Right atrium auricular region (tissue), 2 donors: ENCODE results near the gene ITGB8. TPM values are rescaled to one million over a fixed set of nuclear protein-coding genes. Genes with fewer than 3 reads are reported as not detected.
"Not testable (repeated sequence)": the region's sequence is repeated elsewhere in the genome, so short reads cannot be mapped to it uniquely, and the experiment has no call there.

Experiments
- DNase-seq: peaks from one replicate; pipeline ENCODE4 v3.0.0-alpha.2; 2019; ENCODE audit warnings: low spot score
- H3K27ac ChIP-seq, 2 donors: fragments of 200-600 bp; sonication (generic); 1 replicate in 1 of 2; 2 replicates in 1 of 2; pipeline ENCODE4 v1.5.1; 2016 to 2019
- H3K27me3 ChIP-seq, 2 donors: fragments of 200-600 bp; sonication (generic); one replicate each; pipeline versions ENCODE4 v1.5.1 to v1.6.0; 2017 to 2019
- H3K36me3 ChIP-seq: fragments of 200-600 bp; sonication (generic); one replicate; pipeline ENCODE4 v1.5.1; 2016
- H3K4me1 ChIP-seq, 2 donors: fragments of 200-600 bp; sonication (generic); one replicate each; pipeline versions ENCODE4 v1.5.1 to v1.6.0; 2017 to 2019
- H3K4me3 ChIP-seq, 2 donors: fragments of 200-600 bp; sonication (generic); 1 replicate in 1 of 2; 2 replicates in 1 of 2; pipeline ENCODE4 v1.5.1; 2017 to 2019; ENCODE audit warnings: mild to moderate bottlenecking in 1 of 2, moderate library complexity in 1 of 2
- H3K9me3 ChIP-seq, 2 donors: fragments of 200-600 bp; sonication (generic); one replicate each; pipeline ENCODE4 v1.5.1; 2019
- CTCF ChIP-seq, 2 donors: fragments of 200-600 bp; sonication (generic); IDR thresholded peaks; one replicate each; pipeline ENCODE4 v1.5.1; 2019; ENCODE audit warnings: antibody characterized with exemption in 2 of 2
- total RNA-seq, 2 donors: library from RNA; depleted of rRNA; stranded (reverse); fragments of >200 nt; gene quantifications; one replicate each; pipeline ENCODE4 v1.1.0, GENCODE V29; 2016

ITGB8 gene
- total RNA-seq, 2 donors from 2014 or later: 4.9 to 8.6 TPM

- Histone ChIP-seq H3K27ac (no peak overlapping the region), H3K36me3 (no peaks in the 10 kb centered on the region), H3K4me3 (no peak overlapping the region), H3K4me1 (no peaks in the 10 kb centered on the region), H3K27me3 (no peaks in the 10 kb centered on the region), H3K9me3 (no peaks in the 10 kb centered on the region)
- DNase-seq: no peak
- no peak for TF ChIP-seq CTCF (IDR thresholded peaks at IDR 0.05)
Observed at GRCh38 chr7:20298486-20298901, 32.2 kb upstream of the ITGB8 start.

- no peak overlapping the region for H3K27ac ChIP-seq
- H3K4me3 ChIP-seq: no peak overlapping the region
- no peaks in the 10 kb centered on the region for H3K4me1 ChIP-seq
- H3K36me3 ChIP-seq: no peaks in the 10 kb centered on the region
- no peaks in the 10 kb centered on the region for H3K9me3 ChIP-seq
- DNase-seq: no peak
- no peak for TF ChIP-seq CTCF (IDR thresholded peaks at IDR 0.05)
- H3K27me3 ChIP-seq: no peaks in the 10 kb centered on the region
Observed at GRCh38 chr7:20299145-20299544, 31.6 kb upstream of the ITGB8 start.

- no peaks in the 10 kb centered on the region for H3K4me1 ChIP-seq
- H3K36me3 ChIP-seq: no peaks in the 10 kb centered on the region
- no peak overlapping the region for H3K4me3 ChIP-seq
- no peaks in the 10 kb centered on the region for H3K27me3 ChIP-seq
- no peaks in the 10 kb centered on the region for H3K9me3 ChIP-seq
- no peak for DNase-seq
- no peak for TF ChIP-seq CTCF (IDR thresholded peaks at IDR 0.05)
- no peak overlapping the region for H3K27ac ChIP-seq
Observed at GRCh38 chr7:20299647-20300312, 30.9 kb upstream of the ITGB8 start.

- TF ChIP-seq CTCF (IDR thresholded peaks at IDR 0.05): no peak
- no peaks in the 10 kb centered on the region for H3K27me3 ChIP-seq
- H3K4me3 ChIP-seq: no peak overlapping the region
- no peaks in the 10 kb centered on the region for H3K4me1 ChIP-seq
- no peak overlapping the region for H3K27ac ChIP-seq
- H3K36me3 ChIP-seq: no peaks in the 10 kb centered on the region
- H3K9me3 ChIP-seq: no peaks in the 10 kb centered on the region
- no peak for DNase-seq
Observed at GRCh38 chr7:20301311-20301939, 29.3 kb upstream of the ITGB8 start.

- H3K4me1 ChIP-seq, DNase-seq, H3K4me3 ChIP-seq, H3K36me3 ChIP-seq, H3K27ac ChIP-seq, H3K27me3 ChIP-seq, H3K9me3 ChIP-seq: not testable (repeated sequence)
Observed at GRCh38 chr7:20302300-20302699, 28.4 kb upstream of the ITGB8 start.

- no peak for DNase-seq
- H3K36me3 ChIP-seq: no peaks in the 10 kb centered on the region
- H3K4me1 ChIP-seq: no peaks in the 10 kb centered on the region
- no peaks in the 10 kb centered on the region for H3K27me3 ChIP-seq
- no peak for TF ChIP-seq CTCF (IDR thresholded peaks at IDR 0.05)
- no peak overlapping the region for H3K27ac ChIP-seq
- H3K9me3 ChIP-seq: no peaks in the 10 kb centered on the region
- no peak overlapping the region for H3K4me3 ChIP-seq
Observed at GRCh38 chr7:20302891-20303290, 27.8 kb upstream of the ITGB8 start.
